Mesenchymal stem cell (in vitro differentiated cells and primary cell): ENCODE data around the gene TTYH3.
"Not testable (repeated sequence)": the region's sequence is repeated elsewhere in the genome, so short reads cannot be mapped to it uniquely, and the experiment has no call there.

Experiments
- DNase-seq: peaks from one replicate; pipeline ENCODE4 v3.0.0-alpha.2; 2013
- H2AFZ ChIP-seq: one replicate; pipeline ENCODE4 v1.6.1; 2013; ENCODE audit warnings: low read depth, mild to moderate bottlenecking, control low read depth, inconsistent platforms, low read length, moderate library complexity
- H2AK5ac ChIP-seq: 2 replicates; pipeline ENCODE4 v1.6.1; 2013; ENCODE audit warnings: low read length, moderate library complexity, mild to moderate bottlenecking, inconsistent platforms; ENCODE audit not compliant: severe bottlenecking
- H2BK120ac ChIP-seq: one replicate; pipeline ENCODE4 v1.6.1; 2013; ENCODE audit warnings: low read depth, mild to moderate bottlenecking, inconsistent platforms, low read length, moderate library complexity
- H2BK12ac ChIP-seq, 2 experiments: one replicate each; pipeline ENCODE4 v1.6.1; 2013; ENCODE audit warnings: inconsistent platforms in 2 of 2, low read length in 2 of 2, mild to moderate bottlenecking in 2 of 2, moderate library complexity in 2 of 2, control low read depth in 1 of 2
- H2BK15ac ChIP-seq: one replicate; pipeline ENCODE4 v1.6.1; 2013; ENCODE audit warnings: mild to moderate bottlenecking, low read depth, inconsistent platforms; ENCODE audit not compliant: poor library complexity, severe bottlenecking
- H2BK5ac ChIP-seq: 2 replicates; pipeline ENCODE4 v1.6.1; 2013; ENCODE audit warnings: low read depth, mild to moderate bottlenecking, low read length, control low read depth, inconsistent platforms; ENCODE audit not compliant: poor library complexity, severe bottlenecking
- H3K14ac ChIP-seq, 2 experiments: one replicate each; pipeline ENCODE4 v1.6.1; 2013; ENCODE audit warnings: inconsistent platforms in 2 of 2, low read length in 2 of 2, control low read depth in 1 of 2, mild to moderate bottlenecking in 1 of 2, moderate library complexity in 1 of 2
- H3K18ac ChIP-seq, 2 experiments: one replicate each; pipeline ENCODE4 v1.6.1; 2013; ENCODE audit warnings: inconsistent platforms in 2 of 2, low read length in 2 of 2, control low read depth in 1 of 2, low read depth in 1 of 2, mild to moderate bottlenecking in 1 of 2
- H3K23ac ChIP-seq, 2 experiments: one replicate each; pipeline ENCODE4 v1.6.1; 2013; ENCODE audit warnings: inconsistent platforms in 2 of 2, low read length in 2 of 2, mild to moderate bottlenecking in 2 of 2, moderate library complexity in 2 of 2, control low read depth in 1 of 2
- H3K27ac ChIP-seq: 2 replicates; pipeline ENCODE4 v1.5.1; 2013; ENCODE audit warnings: mild to moderate bottlenecking, moderate library complexity, low read length, control low read depth, inconsistent platforms; ENCODE audit not compliant: poor library complexity, severe bottlenecking
- H3K27me3 ChIP-seq, 2 experiments: 2 replicates each; pipeline versions ENCODE4 v1.6.1 to v1.7.0; 2013; ENCODE audit warnings: low read length in 2 of 2, mild to moderate bottlenecking in 2 of 2, moderate library complexity in 2 of 2, control low read depth in 1 of 2, inconsistent platforms in 1 of 2; ENCODE audit not compliant: control insufficient read depth in 1 of 2, insufficient read depth in 1 of 2
- H3K36me3 ChIP-seq, 2 experiments: 2 replicates each; pipeline versions ENCODE4 v1.6.1 to v1.7.0; 2013; ENCODE audit warnings: low read length in 2 of 2, control low read depth in 1 of 2, inconsistent platforms in 1 of 2, low read depth in 1 of 2, mild to moderate bottlenecking in 1 of 2; ENCODE audit not compliant: insufficient read depth in 2 of 2, control insufficient read depth in 1 of 2
- H3K4ac ChIP-seq, 2 experiments: one replicate each; pipeline ENCODE4 v1.6.1; 2013; ENCODE audit warnings: inconsistent platforms in 2 of 2, low read length in 2 of 2, mild to moderate bottlenecking in 2 of 2, moderate library complexity in 2 of 2, control low read depth in 1 of 2, low read depth in 1 of 2
- H3K4me1 ChIP-seq: 2 replicates; pipeline ENCODE4 v1.6.1; 2013; ENCODE audit warnings: low read depth, low read length, control low read depth; ENCODE audit not compliant: control insufficient read depth, insufficient read depth
- H3K4me2 ChIP-seq: 2 replicates; pipeline ENCODE4 v1.6.1; 2013; ENCODE audit warnings: low read length, mild to moderate bottlenecking, inconsistent platforms; ENCODE audit not compliant: poor library complexity, severe bottlenecking
- H3K4me3 ChIP-seq, 2 experiments: 2 replicates each; pipeline versions ENCODE4 v1.5.1 to v1.7.0; 2013; ENCODE audit warnings: low read length in 2 of 2, mild to moderate bottlenecking in 2 of 2, control low read depth in 1 of 2, low read depth in 1 of 2; ENCODE audit not compliant: insufficient read depth in 1 of 2
- H3K79me1 ChIP-seq: replicated peaks from 2 replicates; pipeline ENCODE4 v1.6.1; 2013; ENCODE audit warnings: mild to moderate bottlenecking, control low read depth, low read length, inconsistent platforms; ENCODE audit not compliant: poor library complexity, severe bottlenecking
- H3K9ac ChIP-seq: 2 replicates; pipeline ENCODE4 v1.7.0; 2013; ENCODE audit warnings: mild to moderate bottlenecking, low read length, moderate library complexity
- H3K9me3 ChIP-seq: 2 replicates; pipeline ENCODE4 v1.7.0; 2013; ENCODE audit warnings: mild to moderate bottlenecking, low read length; ENCODE audit not compliant: control insufficient read depth
- H4K8ac ChIP-seq: one replicate; pipeline ENCODE4 v1.6.1; 2013; ENCODE audit warnings: inconsistent platforms, mild to moderate bottlenecking, low read length, moderate library complexity
- H4K91ac ChIP-seq: one replicate; pipeline ENCODE4 v1.6.1; 2013; ENCODE audit warnings: mild to moderate bottlenecking, low read length, inconsistent platforms
- WGBS: methylation state at CpG from one replicate; pipeline ENCODE4 v1.1.7; 2013; ENCODE audit warnings: mixed read lengths; 5-methylcytosine and 5-hydroxymethylcytosine counted together

The TTYH3 gene

GRCh38 chr7:2609646-2610045 is 22.1 kb upstream of the TTYH3 start:
- H2BK120ac ChIP-seq, H4K8ac ChIP-seq, H2AK5ac ChIP-seq, H2BK12ac ChIP-seq, H3K9ac ChIP-seq, H3K4me3 ChIP-seq, H2BK5ac ChIP-seq, H3K4me2 ChIP-seq, H3K9me3 ChIP-seq, H3K27me3 ChIP-seq, H3K4ac ChIP-seq, H3K18ac ChIP-seq, DNase-seq, H2AFZ ChIP-seq, H3K27ac ChIP-seq, H2BK15ac ChIP-seq, H3K79me1 ChIP-seq, H3K14ac ChIP-seq, H3K23ac ChIP-seq: not testable (repeated sequence)
- H3K4me1 ChIP-seq: peaks cover 22% of the 10 kb centered on the region
- WGBS: 97% methylated on average over 6 of the region's 6 CpGs
- H3K36me3 ChIP-seq: peaks cover 17 to 41% of the 10 kb centered on the region in 2 experiments
- H4K91ac ChIP-seq: peak overlapping the region; percentile 52

- Histone ChIP-seq H4K8ac (no peak overlapping the region), H3K9me3 (no peaks in the 10 kb centered on the region), H2BK5ac (no peak overlapping the region), H3K27ac (no peak overlapping the region), H3K4me1 (peaks cover 23% of the 10 kb centered on the region), H2BK15ac (no peak overlapping the region), H3K79me1 (no peaks in the 10 kb centered on the region), H2BK12ac (no peak overlapping the region), H2AK5ac (no peak overlapping the region), H3K9ac (no peak overlapping the region), H3K23ac (no peak overlapping the region), H3K4ac (no peak overlapping the region), H3K4me2 (no peak overlapping the region), H3K14ac (no peak overlapping the region), H3K36me3 (peaks cover 13 to 36% of the 10 kb centered on the region in 2 experiments), H3K18ac (no peak overlapping the region), H3K4me3 (no peak overlapping the region), H4K91ac (no peak overlapping the region), H2BK120ac (no peak overlapping the region), H3K27me3 (peaks cover 0 to 9% of the 10 kb centered on the region in 2 experiments), H2AFZ (no peak overlapping the region)
- 83% methylated on average over 13 of the region's 14 CpGs for WGBS
- no peak for DNase-seq
Measured at GRCh38 chr7:2610466-2610865, 21.3 kb upstream of the TTYH3 start.

DNA sequence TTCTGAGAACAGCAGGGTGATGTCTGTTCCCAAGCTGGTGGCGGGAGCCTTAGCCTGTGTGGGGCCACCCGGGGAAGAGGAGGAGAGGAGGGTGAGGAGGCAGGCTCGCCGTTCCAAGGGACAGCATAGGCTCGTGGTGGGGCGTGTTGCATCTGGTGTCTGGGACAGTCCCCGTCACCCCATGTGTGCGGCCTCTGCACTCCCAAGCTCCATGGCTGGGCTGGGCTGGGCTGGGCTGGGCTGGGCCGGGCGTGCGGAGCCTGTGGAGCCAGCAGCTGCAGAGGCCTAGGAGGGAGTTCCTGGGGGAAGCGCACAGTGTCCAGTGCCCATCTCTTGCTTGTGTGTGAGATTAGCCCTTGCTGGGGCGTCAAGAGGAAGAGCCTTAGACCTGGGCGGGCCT is 20.9 kb upstream of the TTYH3 start:
- Histone ChIP-seq H2AFZ (no peak overlapping the region), H4K8ac (no peak overlapping the region), H3K9ac (no peak overlapping the region), H3K27ac (no peak overlapping the region), H3K4me2 (no peak overlapping the region), H3K18ac (no peak overlapping the region), H3K79me1 (no peaks in the 10 kb centered on the region), H2AK5ac (no peak overlapping the region), H2BK120ac (no peak overlapping the region), H3K4ac (no peak overlapping the region), H3K14ac (no peak overlapping the region), H3K27me3 (peaks cover 0 to 9% of the 10 kb centered on the region in 2 experiments), H3K36me3 (peaks cover 13 to 32% of the 10 kb centered on the region in 2 experiments), H2BK5ac (no peak overlapping the region), H3K9me3 (no peaks in the 10 kb centered on the region), H3K4me3 (no peak overlapping the region), H4K91ac (no peak overlapping the region), H2BK12ac (no peak overlapping the region), H3K4me1 (peaks cover 20% of the 10 kb centered on the region), H2BK15ac (no peak overlapping the region), H3K23ac (no peak overlapping the region)
- 84% methylated on average over 14 of the region's 14 CpGs for WGBS
- DNase-seq: no peak

DNA sequence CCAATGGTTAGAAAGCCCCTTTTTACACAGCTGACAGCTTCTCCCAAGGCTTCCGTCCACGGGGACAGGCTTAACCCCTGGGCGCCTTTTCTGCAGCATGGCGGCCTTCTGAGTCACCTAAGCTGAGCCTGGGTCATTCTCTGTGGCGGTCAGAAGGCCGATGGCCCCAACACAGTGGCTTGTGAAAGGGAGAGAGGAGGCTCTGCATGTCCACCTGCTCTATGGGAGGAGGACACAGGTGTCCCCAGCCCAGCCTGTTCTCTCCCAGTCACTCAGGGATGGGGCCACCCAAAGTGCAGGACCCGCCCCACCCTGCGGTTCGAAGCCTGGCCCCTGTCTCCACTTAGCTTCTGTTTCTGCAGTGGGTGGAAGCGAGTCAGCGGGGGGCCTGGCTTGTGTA is 20.4 kb upstream of the TTYH3 start:
- Histone ChIP-seq H2BK120ac (no peak overlapping the region), H3K4me2 (no peak overlapping the region), H3K27me3 (peaks cover 0 to 9% of the 10 kb centered on the region in 2 experiments), H2BK15ac (no peak overlapping the region), H2BK12ac (no peak overlapping the region), H3K27ac (no peak overlapping the region), H3K23ac (no peak overlapping the region), H4K8ac (no peak overlapping the region), H3K9ac (no peak overlapping the region), H3K4me3 (no peak overlapping the region), H3K36me3 (peaks cover 9 to 29% of the 10 kb centered on the region in 2 experiments), H2AFZ (no peak overlapping the region), H3K4me1 (peaks cover 19% of the 10 kb centered on the region), H2AK5ac (no peak overlapping the region), H2BK5ac (no peak overlapping the region), H3K4ac (no peak overlapping the region), H3K79me1 (no peaks in the 10 kb centered on the region), H3K14ac (no peak overlapping the region), H4K91ac (no peak overlapping the region), H3K18ac (no peak overlapping the region), H3K9me3 (no peaks in the 10 kb centered on the region)
- 91% methylated on average over 11 of the region's 11 CpGs for WGBS
- DNase-seq: no peak
